Fibroblast of lung (primary cell): ENCODE measurements around the gene FGF14. TPM values are rescaled to one million over a fixed set of nuclear protein-coding genes. Genes with fewer than 3 reads are reported as not detected.

Source experiments
- DNase-seq, 2 donors: peaks; one replicate each; pipeline versions ENCODE4 v3.0.0 to v3.0.0-alpha.2; 2010; ENCODE audit warnings: low read depth in 2 of 2
- H2AFZ ChIP-seq: 2 replicates; pipeline ENCODE4 v1.5.1; 2012; ENCODE audit warnings: low read length, control low read depth, inconsistent platforms
- H3K27ac ChIP-seq: 2 replicates; pipeline ENCODE4 v1.5.1; 2011; ENCODE audit warnings: low read length, control low read depth; ENCODE audit not compliant: insufficient read depth
- H3K27me3 ChIP-seq: 2 replicates; pipeline ENCODE4 v1.5.1; 2011; ENCODE audit warnings: mild to moderate bottlenecking, low read length; ENCODE audit not compliant: control insufficient read depth, insufficient read depth
- H3K36me3 ChIP-seq: 2 replicates; pipeline ENCODE4 v1.5.1; 2011; ENCODE audit warnings: low read length; ENCODE audit not compliant: control insufficient read depth, insufficient read depth
- H3K4me1 ChIP-seq: 2 replicates; pipeline ENCODE4 v1.5.1; 2011; ENCODE audit warnings: low read length; ENCODE audit not compliant: control insufficient read depth, insufficient read depth; ENCODE audit errors: extremely low read depth
- H3K4me2 ChIP-seq: 2 replicates; pipeline ENCODE4 v1.5.1; 2011; ENCODE audit warnings: low read length, control low read depth; ENCODE audit not compliant: insufficient read depth; ENCODE audit errors: extremely low read depth
- H3K4me3 ChIP-seq, 4 experiments: fragments of 200-600 bp in 1 of 4; sonication (generic) in 1 of 4; replicated peaks in 1 of 4; 2 replicates each; pipeline ENCODE4 v1.5.1; 2011 to 2016; ENCODE audit warnings: low read length in 4 of 4, low read depth in 3 of 4, mild to moderate bottlenecking in 3 of 4, control low read depth in 2 of 4, inconsistent platforms in 1 of 4, mixed read lengths in 1 of 4; ENCODE audit not compliant: insufficient read depth in 1 of 4; ENCODE audit errors: control extremely low read depth in 1 of 4
- H3K79me2 ChIP-seq: 2 replicates; pipeline ENCODE4 v1.5.1; 2012; ENCODE audit warnings: mild to moderate bottlenecking, low read length, inconsistent platforms; ENCODE audit not compliant: control insufficient read depth, insufficient read depth
- H3K9ac ChIP-seq: 2 replicates; pipeline ENCODE4 v1.5.1; 2011; ENCODE audit warnings: mild to moderate bottlenecking, low read length, control low read depth; ENCODE audit not compliant: insufficient read depth
- H3K9me3 ChIP-seq: 2 replicates; pipeline ENCODE4 v1.5.1; 2012; ENCODE audit warnings: low read depth, low read length; ENCODE audit not compliant: control insufficient read depth, insufficient read depth
- H4K20me1 ChIP-seq: 2 replicates; pipeline ENCODE4 v1.5.1; 2011; ENCODE audit warnings: low read length; ENCODE audit not compliant: control insufficient read depth, insufficient read depth; ENCODE audit errors: extremely low read depth
- EZH2 ChIP-seq: IDR thresholded peaks from 2 replicates; pipeline ENCODE4 v1.5.1; 2012; ENCODE audit warnings: low read length, control low read depth, mild to moderate bottlenecking; ENCODE audit errors: missing control alignments
- polyA plus RNA-seq, 2 donors: library from polyadenylated mRNA; depleted of rRNA in 1 of 2; stranded (reverse) in 1 of 2; unstranded in 1 of 2; fragments of >200 nt; gene quantifications; 2 replicates each; pipeline ENCODE4 v1.2.1, GENCODE V29; 2011 to 2012; ENCODE audit warnings: missing spikeins in 1 of 2
- total RNA-seq: library from RNA; depleted of rRNA; stranded (reverse); fragments of >200 nt; gene quantifications from 2 replicates; pipeline ENCODE4 v1.2.1, GENCODE V29; 2014
- TF ChIP-seq, protein P1 (sequence below), 2 donors: IDR thresholded peaks in 1 of 2; conservative IDR thresholded peaks in 1 of 2; 1 replicate in 1 of 2; 2 replicates in 1 of 2; pipeline ENCODE4 v1.5.1; 2011 to 2012; ENCODE audit warnings: low read length in 2 of 2, control low read depth in 1 of 2, inconsistent platforms in 1 of 2, low read depth in 1 of 2, mild to moderate bottlenecking in 1 of 2

FGF14 gene
- total and polyA plus RNA-seq, 2 donors (not counting 1 experiment from before 2014, with no cell fraction given), result 0.94 to 7.8 TPM

DNA sequence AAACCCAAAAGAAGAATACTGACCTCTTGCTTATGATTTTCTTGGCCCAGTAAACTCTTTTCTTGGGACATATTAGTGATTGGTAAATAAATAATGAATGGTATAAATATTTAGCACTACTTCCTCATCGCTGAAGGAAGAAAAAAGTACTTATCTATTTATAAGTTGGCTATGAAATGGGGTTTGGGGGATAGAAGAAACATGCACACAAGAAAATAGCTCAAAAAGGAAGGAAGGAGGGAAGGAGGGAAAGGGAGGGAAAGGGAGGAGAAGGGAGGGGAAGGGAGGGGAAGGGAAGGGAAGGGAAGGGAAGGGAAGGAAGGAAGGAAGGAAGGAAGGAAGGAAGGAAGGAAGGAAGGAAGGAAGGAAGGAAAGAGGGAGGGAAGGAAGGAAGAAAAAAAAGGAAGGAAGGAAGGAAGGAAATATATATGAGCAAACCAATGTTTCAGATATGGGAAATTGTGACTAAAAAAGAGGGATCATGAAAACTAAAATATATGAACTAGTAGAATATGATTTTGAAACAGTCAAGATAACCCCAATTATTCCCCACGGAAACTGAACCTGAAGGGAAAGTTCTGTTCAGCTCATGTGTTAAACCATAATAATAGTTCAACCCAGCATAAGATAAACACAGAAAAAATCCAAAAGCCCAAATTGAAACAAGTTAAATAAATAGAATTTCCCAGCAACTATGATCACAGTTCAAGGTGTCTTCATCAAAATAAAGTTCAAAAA is 75.3 kb downstream of the FGF14 start:
- TF ChIP-seq EZH2, result no peak
- TF ChIP-seq, protein P1, sequence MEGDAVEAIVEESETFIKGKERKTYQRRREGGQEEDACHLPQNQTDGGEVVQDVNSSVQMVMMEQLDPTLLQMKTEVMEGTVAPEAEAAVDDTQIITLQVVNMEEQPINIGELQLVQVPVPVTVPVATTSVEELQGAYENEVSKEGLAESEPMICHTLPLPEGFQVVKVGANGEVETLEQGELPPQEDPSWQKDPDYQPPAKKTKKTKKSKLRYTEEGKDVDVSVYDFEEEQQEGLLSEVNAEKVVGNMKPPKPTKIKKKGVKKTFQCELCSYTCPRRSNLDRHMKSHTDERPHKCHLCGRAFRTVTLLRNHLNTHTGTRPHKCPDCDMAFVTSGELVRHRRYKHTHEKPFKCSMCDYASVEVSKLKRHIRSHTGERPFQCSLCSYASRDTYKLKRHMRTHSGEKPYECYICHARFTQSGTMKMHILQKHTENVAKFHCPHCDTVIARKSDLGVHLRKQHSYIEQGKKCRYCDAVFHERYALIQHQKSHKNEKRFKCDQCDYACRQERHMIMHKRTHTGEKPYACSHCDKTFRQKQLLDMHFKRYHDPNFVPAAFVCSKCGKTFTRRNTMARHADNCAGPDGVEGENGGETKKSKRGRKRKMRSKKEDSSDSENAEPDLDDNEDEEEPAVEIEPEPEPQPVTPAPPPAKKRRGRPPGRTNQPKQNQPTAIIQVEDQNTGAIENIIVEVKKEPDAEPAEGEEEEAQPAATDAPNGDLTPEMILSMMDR (conservative IDR thresholded peaks at IDR 0.05 in 1 of 2, IDR thresholded peaks at IDR 0.05 in 1 of 2; ENCODE audit: low read depth in 1 of 2, low read length in 2 of 2), result no peak

DNA sequence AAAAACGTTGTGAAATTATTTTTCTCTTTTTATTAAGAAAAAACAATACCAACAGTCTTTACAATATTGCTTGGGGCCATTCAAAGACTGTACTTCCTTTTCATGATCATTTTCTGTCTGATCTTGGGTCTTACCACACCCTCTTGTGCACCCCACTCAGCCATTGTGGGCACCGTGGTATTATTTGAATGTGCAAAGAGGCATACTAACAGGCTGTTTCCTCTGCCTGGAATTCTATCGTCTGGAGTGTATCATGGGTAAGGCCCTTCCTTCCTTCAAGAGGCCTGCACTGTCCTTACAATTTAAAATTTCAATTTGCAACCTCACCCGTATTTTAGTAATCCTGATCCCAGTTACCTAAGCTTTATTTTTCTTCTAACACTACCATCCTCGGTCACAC is 76.5 kb downstream of the FGF14 start:
- no peak overlapping the region for H3K4me2 ChIP-seq
- no peaks in the 10 kb centered on the region for H4K20me1 ChIP-seq
- no peak overlapping the region for H2AFZ ChIP-seq
- H3K9me3 ChIP-seq, result no peaks in the 10 kb centered on the region
- H3K4me3 ChIP-seq, result no peak overlapping the region
- no peak overlapping the region for H3K9ac ChIP-seq
- H3K4me1 ChIP-seq, result no peaks in the 10 kb centered on the region
- TF ChIP-seq, protein P1 (conservative IDR thresholded peaks at IDR 0.05 in 1 of 2, IDR thresholded peaks at IDR 0.05 in 1 of 2; ENCODE audit: low read depth in 1 of 2, low read length in 2 of 2), result no peak
- no peak for TF ChIP-seq EZH2
- no peaks in the 10 kb centered on the region for H3K79me2 ChIP-seq
- no peaks in the 10 kb centered on the region for H3K36me3 ChIP-seq
- DNase-seq, result no peak
- H3K27me3 ChIP-seq, result no peaks in the 10 kb centered on the region
- H3K27ac ChIP-seq, result no peak overlapping the region

More for the DNA sequence above, 75.3 kb downstream of the FGF14 start:
- no peak for DNase-seq
- Histone ChIP-seq H3K27ac (no peak overlapping the region), H4K20me1 (no peaks in the 10 kb centered on the region), H3K4me3 (no peak overlapping the region), H3K9me3 (no peaks in the 10 kb centered on the region), H3K79me2 (no peaks in the 10 kb centered on the region), H3K36me3 (no peaks in the 10 kb centered on the region), H3K4me2 (no peak overlapping the region), H3K9ac (no peak overlapping the region), H2AFZ (no peak overlapping the region), H3K4me1 (no peaks in the 10 kb centered on the region), H3K27me3 (no peaks in the 10 kb centered on the region)

DNA sequence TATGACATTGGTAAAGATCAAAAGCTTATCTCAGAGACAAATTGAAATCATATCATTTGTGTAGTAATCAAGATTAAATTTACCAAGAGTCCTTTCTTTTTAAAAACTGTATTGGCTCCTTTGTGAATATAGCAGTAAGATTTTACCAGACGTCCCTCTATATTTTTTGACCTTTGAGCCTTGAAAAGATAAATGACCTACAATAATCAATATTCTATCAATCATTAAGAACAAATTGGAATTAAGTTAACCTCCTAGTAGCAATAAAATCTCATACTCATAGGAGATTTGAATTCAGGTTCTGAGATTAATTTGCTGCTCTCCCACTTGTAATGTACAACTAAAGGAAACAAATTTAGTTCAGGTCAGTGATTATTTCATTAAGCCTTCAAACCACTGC is 78.3 kb downstream of the FGF14 start:
- Histone ChIP-seq H3K27me3 (no peaks in the 10 kb centered on the region), H3K79me2 (no peaks in the 10 kb centered on the region), H3K4me1 (no peaks in the 10 kb centered on the region)

More for the DNA sequence above, 78.3 kb downstream of the FGF14 start:
- Histone ChIP-seq H3K27ac (no peak overlapping the region), H3K4me3 (no peak overlapping the region), H4K20me1 (no peaks in the 10 kb centered on the region), H3K36me3 (no peaks in the 10 kb centered on the region), H3K9me3 (no peaks in the 10 kb centered on the region), H3K9ac (no peak overlapping the region), H3K4me2 (no peak overlapping the region), H2AFZ (no peak overlapping the region)
- TF ChIP-seq, protein P1 (conservative IDR thresholded peaks at IDR 0.05 in 1 of 2, IDR thresholded peaks at IDR 0.05 in 1 of 2; ENCODE audit: low read depth in 1 of 2, low read length in 2 of 2), result no peak
- no peak for TF ChIP-seq EZH2
- no peak for DNase-seq
